ENCODE data around the gene DRC7. TPM values are rescaled to one million over a fixed set of nuclear protein-coding genes. Genes with fewer than 3 reads are reported as not detected.

The DRC7 gene
- total RNA-seq, 1 experiment from 2014 or later = 0.72 TPM

DNA sequence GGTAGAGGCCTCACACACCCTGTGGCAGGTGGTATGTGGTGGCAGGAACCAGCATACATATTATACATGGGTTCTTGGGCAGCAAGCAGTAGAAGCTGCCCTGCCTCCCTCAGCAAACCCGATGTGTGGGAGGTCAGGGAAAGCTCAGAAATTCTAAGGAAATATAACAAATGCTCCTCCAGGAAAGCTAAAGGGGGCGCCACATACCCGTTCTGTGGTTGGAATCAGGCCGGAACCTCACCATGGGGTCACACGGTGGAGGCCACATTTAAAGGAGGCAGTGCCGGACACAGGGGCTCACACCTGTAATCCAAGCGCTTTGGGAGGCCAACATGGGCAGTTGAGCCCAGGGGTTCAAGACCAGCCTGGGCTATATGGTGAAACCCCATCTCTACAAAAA, 28.6 kb downstream of the DRC7 start:
- Histone ChIP-seq H3T11ph (ENCODE audit: low read length) (no peak overlapping the region), H3K23ac (ENCODE audit: insufficient read length, low read depth, low read length) (no peak overlapping the region), H4K20me1 (ENCODE audit: control insufficient read depth, insufficient read depth, insufficient read length) (no peaks in the 10 kb centered on the region), H2BK12ac (ENCODE audit: insufficient read length, low read depth, low read length) (no peak overlapping the region), H2AK5ac (ENCODE audit: insufficient read length, low read length) (no peak overlapping the region), H4K91ac (ENCODE audit: insufficient read length, low read depth, low read length) (no peak overlapping the region), H3K27ac (ENCODE audit: insufficient read length, low read depth, low read length) (no peak overlapping the region), H3K79me2 (ENCODE audit: insufficient read depth, low read length) (no peaks in the 10 kb centered on the region), H3K18ac (ENCODE audit: insufficient read length, low read depth, low read length) (no peak overlapping the region), H3K56ac (ENCODE audit: insufficient read length, low read depth, low read length) (no peak overlapping the region), H2BK20ac (ENCODE audit: low read depth, low read length, poor library complexity, severe bottlenecking) (no peak overlapping the region), H4K5ac (ENCODE audit: insufficient read length, low read depth, low read length) (no peak overlapping the region), H2BK5ac (ENCODE audit: insufficient read length, low read length) (no peak overlapping the region), H2BK15ac (ENCODE audit: low read depth, low read length) (no peak overlapping the region), H2AFZ (ENCODE audit: low read length) (no peak overlapping the region), H3K14ac (ENCODE audit: insufficient read depth, low read length) (no peak overlapping the region), H4K8ac (replicated peaks; ENCODE audit: insufficient read length, low read depth, low read length) (no peak overlapping the region), H3K4me2 (ENCODE audit: insufficient read depth, insufficient read length, low read length) (no peak overlapping the region), H3K23me2 (ENCODE audit: insufficient read length, low read depth, low read length, poor library complexity, severe bottlenecking) (no peaks in the 10 kb centered on the region), H2BK120ac (ENCODE audit: low read depth, low read length, poor library complexity, severe bottlenecking) (no peak overlapping the region), H3K4me1 (ENCODE audit: insufficient read depth, low read length) (no peaks in the 10 kb centered on the region), H3K79me1 (ENCODE audit: insufficient read depth, low read depth, low read length, poor library complexity, severe bottlenecking) (no peaks in the 10 kb centered on the region), H3K9me3 (ENCODE audit: control insufficient read depth, low read depth, low read length) (no peaks in the 10 kb centered on the region), H3K9ac (ENCODE audit: extremely low read depth, insufficient read length, low read length) (no peak overlapping the region), H3K27me3 (ENCODE audit: insufficient read depth, low read length) (no peaks in the 10 kb centered on the region), H3K4ac (ENCODE audit: low read depth, low read length) (no peak overlapping the region)
- Mint-ChIP-seq H3K4me3 (no peak overlapping the region), H3K36me3 (ENCODE audit: insufficient read depth in 1 of 3, low read depth in 3 of 3) (no peaks in the 10 kb centered on the region), H3K27ac (no peak overlapping the region), H3K27me3 (ENCODE audit: low read depth) (no peaks in the 10 kb centered on the region; the same call in 1 of the 2 replicates), H3K9me3 (no peaks in the 10 kb centered on the region), H3K4me1 (0 out of 4 replicates have a peak, but pooled peaks cover 0 to 3% of the 10 kb centered on the region in 2 experiments)
- DNase-seq = peak; percentile 73
- no CpG with 5 or more reads among the region's 7 CpGs for WGBS (ENCODE audit: extremely low coverage, insufficient read length, low lambda C conversion rate)
- TF ChIP-seq, protein P1, sequence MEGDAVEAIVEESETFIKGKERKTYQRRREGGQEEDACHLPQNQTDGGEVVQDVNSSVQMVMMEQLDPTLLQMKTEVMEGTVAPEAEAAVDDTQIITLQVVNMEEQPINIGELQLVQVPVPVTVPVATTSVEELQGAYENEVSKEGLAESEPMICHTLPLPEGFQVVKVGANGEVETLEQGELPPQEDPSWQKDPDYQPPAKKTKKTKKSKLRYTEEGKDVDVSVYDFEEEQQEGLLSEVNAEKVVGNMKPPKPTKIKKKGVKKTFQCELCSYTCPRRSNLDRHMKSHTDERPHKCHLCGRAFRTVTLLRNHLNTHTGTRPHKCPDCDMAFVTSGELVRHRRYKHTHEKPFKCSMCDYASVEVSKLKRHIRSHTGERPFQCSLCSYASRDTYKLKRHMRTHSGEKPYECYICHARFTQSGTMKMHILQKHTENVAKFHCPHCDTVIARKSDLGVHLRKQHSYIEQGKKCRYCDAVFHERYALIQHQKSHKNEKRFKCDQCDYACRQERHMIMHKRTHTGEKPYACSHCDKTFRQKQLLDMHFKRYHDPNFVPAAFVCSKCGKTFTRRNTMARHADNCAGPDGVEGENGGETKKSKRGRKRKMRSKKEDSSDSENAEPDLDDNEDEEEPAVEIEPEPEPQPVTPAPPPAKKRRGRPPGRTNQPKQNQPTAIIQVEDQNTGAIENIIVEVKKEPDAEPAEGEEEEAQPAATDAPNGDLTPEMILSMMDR (conservative IDR thresholded peaks at IDR 0.05) = peak; percentile 70
